Measurements from ENCODE around the gene CMTM8.

- TF ChIP-seq POLR2A (IDR thresholded peaks at IDR 0.05) (no peak), CTCF (IDR thresholded peaks at IDR 0.05) (no peak), POLR2AphosphoS5 (IDR thresholded peaks at IDR 0.05) (no peak), EP300 (IDR thresholded peaks at IDR 0.05) (no peak)
Observed at GRCh38 chr3:32195995-32196540, 42.4 kb upstream of the CMTM8 start.

Data from sigmoid colon (tissue), 4 donors.